ENCODE measurements around the gene DNAH12. TPM values are rescaled to one million over a fixed set of nuclear protein-coding genes. Genes with fewer than 3 reads are reported as not detected.

Gene DNAH12
- total and polyA plus RNA-seq, 2 experiments from 2014 or later: 0.11 to 0.54 TPM

DNA sequence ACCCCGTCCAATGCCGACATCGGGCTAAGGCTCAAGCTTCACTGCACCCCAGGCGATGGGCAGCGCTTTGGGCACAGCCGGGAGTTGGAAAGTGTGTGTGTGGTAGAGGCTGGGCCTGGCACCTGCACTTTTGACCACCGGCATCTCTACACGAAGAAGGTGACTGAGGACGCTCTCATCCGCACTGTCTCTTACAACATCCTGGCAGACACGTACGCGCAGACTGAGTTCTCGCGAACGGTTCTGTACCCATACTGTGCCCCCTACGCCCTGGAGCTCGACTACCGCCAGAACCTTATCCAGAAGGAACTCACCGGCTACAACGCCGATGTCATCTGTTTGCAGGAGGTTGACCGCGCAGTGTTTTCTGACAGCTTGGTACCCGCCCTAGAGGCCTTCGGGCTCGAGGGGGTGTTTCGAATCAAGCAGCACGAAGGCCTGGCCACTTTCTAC lies 13.0 kb upstream of the DNAH12 start:
- H3F3A ChIP-seq (ENCODE audit: insufficient read depth): peaks cover 26% of the 10 kb centered on the region
- peak overlapping the region; percentile 93 for H3K9ac ChIP-seq
- 4% methylated on average over 29 of the region's 29 CpGs for WGBS, 2 experiments (ENCODE audit: low coverage in 1 of 2, low lambda C conversion rate in 2 of 2, missing lambda C conversion rate in 2 of 2)
- peaks cover 61% of the 10 kb centered on the region for H3K79me2 ChIP-seq (ENCODE audit: insufficient read depth)
- H3K9me2 ChIP-seq (ENCODE audit: insufficient read depth): no peaks in the 10 kb centered on the region
- peak overlapping the region; percentile 87 for H3K27ac ChIP-seq
- TF ChIP-seq EZH2phosphoT487 (IDR thresholded peaks at IDR 0.05; ENCODE audit: insufficient read depth, low read depth): no peak
- no peak for TF ChIP-seq EZH2 (IDR thresholded peaks at IDR 0.05; ENCODE audit: insufficient read depth, poor library complexity, severe bottlenecking)
- H3K27me3 ChIP-seq (replicated peaks; ENCODE audit: insufficient read depth): no peaks in the 10 kb centered on the region
- H3K4me1 ChIP-seq (ENCODE audit: insufficient read depth): peaks cover 36% of the 10 kb centered on the region
- in situ Hi-C loops (cut with MboI): no loop called here
- DNase-seq: peak; percentile 79
- H3K4me3 ChIP-seq: peak overlapping the region; percentile 99
- H3K4me2 ChIP-seq (ENCODE audit: unreplicated experiment): peak overlapping the region; percentile 100
- H2AFZ ChIP-seq: peak overlapping the region; percentile 100
- no peaks in the 10 kb centered on the region for H3K9me3 ChIP-seq (ENCODE audit: low read depth)
- no peaks in the 10 kb centered on the region for H4K20me1 ChIP-seq (ENCODE audit: insufficient read depth)
- H3K36me3 ChIP-seq (ENCODE audit: low read depth): peaks cover 15% of the 10 kb centered on the region; the same call in 1 of the 2 replicates

DNA sequence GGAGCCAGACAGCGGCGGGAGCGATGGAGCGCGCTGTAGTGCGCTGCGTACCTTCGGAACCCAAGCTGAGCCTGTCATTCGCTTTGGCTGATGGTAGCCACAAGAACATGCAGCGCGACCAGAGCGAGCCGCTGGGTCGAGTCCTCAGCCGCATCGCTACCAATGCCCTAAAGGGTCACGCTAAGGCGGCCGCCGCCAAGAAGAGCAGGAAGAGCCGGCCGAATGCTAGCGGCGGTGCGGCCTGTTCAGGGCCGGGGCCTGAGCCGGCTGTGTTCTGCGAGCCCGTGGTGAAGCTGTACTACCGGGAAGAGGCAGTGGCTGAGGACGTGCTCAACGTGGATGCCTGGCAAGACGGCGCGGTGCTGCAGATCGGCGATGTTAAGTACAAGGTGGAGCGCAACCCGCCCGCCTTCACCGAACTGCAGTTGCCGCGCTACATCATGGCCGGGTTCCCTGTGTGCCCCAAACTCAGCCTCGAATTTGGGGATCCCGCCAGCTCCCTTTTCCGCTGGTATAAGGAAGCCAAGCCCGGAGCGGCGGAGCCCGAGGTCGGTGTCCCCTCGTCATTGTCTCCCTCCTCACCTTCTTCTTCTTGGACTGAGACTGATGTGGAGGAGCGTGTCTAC lies 12.4 kb upstream of the DNAH12 start:
- Histone ChIP-seq H3K9me2 (ENCODE audit: insufficient read depth) (no peaks in the 10 kb centered on the region), H3K4me1 (ENCODE audit: insufficient read depth) (peaks cover 31% of the 10 kb centered on the region), H3K36me3 (ENCODE audit: low read depth) (peaks cover 14% of the 10 kb centered on the region; the same call in 1 of the 2 replicates), H3K27ac (peak overlapping the region; percentile 87), H3K9ac (peak overlapping the region; percentile 93), H2AFZ (peak overlapping the region; percentile 100), H4K20me1 (ENCODE audit: insufficient read depth) (no peaks in the 10 kb centered on the region), H3F3A (ENCODE audit: insufficient read depth) (peaks cover 20% of the 10 kb centered on the region), H3K4me3 (peak overlapping the region; percentile 99), H3K27me3 (replicated peaks; ENCODE audit: insufficient read depth) (no peaks in the 10 kb centered on the region), H3K9me3 (ENCODE audit: low read depth) (no peaks in the 10 kb centered on the region), H3K79me2 (ENCODE audit: insufficient read depth) (peaks cover 56% of the 10 kb centered on the region), H3K4me2 (ENCODE audit: unreplicated experiment) (peak overlapping the region; percentile 100)
- in situ Hi-C loops (cut with MboI): no loop called here
- TF ChIP-seq EZH2phosphoT487 (IDR thresholded peaks at IDR 0.05; ENCODE audit: insufficient read depth, low read depth) (no peak), EZH2 (IDR thresholded peaks at IDR 0.05; ENCODE audit: insufficient read depth, poor library complexity, severe bottlenecking) (no peak)
- WGBS, 2 experiments (ENCODE audit: low coverage in 1 of 2, low lambda C conversion rate in 2 of 2, missing lambda C conversion rate in 2 of 2): 1% methylated on average over 53 to 54 of the region's 54 CpGs
- DNase-seq: peak; percentile 64

GRCh38 chr3:57555738-57556458 lies 11.8 kb upstream of the DNAH12 start, which contains the start of gene PDE12:
TSS of gene PDE12 (plus strand) at chr3:57556274. CDS start at chr3:57556380, 106 bp downstream.
- in situ Hi-C loops (cut with MboI): no loop called here
- Histone ChIP-seq H3K4me2 (ENCODE audit: unreplicated experiment) (peak within 1 kb of the TSS; percentile 100), H3K27me3 (replicated peaks; ENCODE audit: insufficient read depth) (no peaks in the 10 kb centered on the region), H3K4me3 (peak within 1 kb of the TSS; percentile 99), H3K27ac (peak within 1 kb of the TSS; percentile 87), H3K4me1 (ENCODE audit: insufficient read depth) (peaks cover 27% of the 10 kb centered on the region), H3K9me2 (ENCODE audit: insufficient read depth) (no peaks in the 10 kb centered on the region), H3F3A (ENCODE audit: insufficient read depth) (peaks cover 16% of the 10 kb centered on the region), H3K79me2 (ENCODE audit: insufficient read depth) (peaks cover 49% of the 10 kb centered on the region), H3K9ac (peak within 1 kb of the TSS; percentile 93), H3K9me3 (ENCODE audit: low read depth) (no peaks in the 10 kb centered on the region), H3K36me3 (ENCODE audit: low read depth) (peaks cover 11% of the 10 kb centered on the region; the same call in 1 of the 2 replicates), H4K20me1 (ENCODE audit: insufficient read depth) (no peaks in the 10 kb centered on the region), H2AFZ (peak within 1 kb of the TSS; percentile 100)
- DNase-seq: peak; percentile 96
- 1 to 2% methylated on average over 54 of the region's 54 CpGs for WGBS, 2 experiments (ENCODE audit: low coverage in 1 of 2, low lambda C conversion rate in 2 of 2, missing lambda C conversion rate in 2 of 2)
- TF ChIP-seq EZH2phosphoT487 (IDR thresholded peaks at IDR 0.05; ENCODE audit: insufficient read depth, low read depth) (no peak), EZH2 (IDR thresholded peaks at IDR 0.05; ENCODE audit: insufficient read depth, poor library complexity, severe bottlenecking) (no peak)

GRCh38 chr3:57555306-57555705 lies 11.2 kb upstream of the DNAH12 start:
- TF ChIP-seq EZH2phosphoT487 (IDR thresholded peaks at IDR 0.05; ENCODE audit: insufficient read depth, low read depth) (no peak), EZH2 (IDR thresholded peaks at IDR 0.05; ENCODE audit: insufficient read depth, poor library complexity, severe bottlenecking) (no peak)
- Histone ChIP-seq H3K4me2 (ENCODE audit: unreplicated experiment) (peak overlapping the region; percentile 100), H3K4me1 (ENCODE audit: insufficient read depth) (peaks cover 21% of the 10 kb centered on the region), H3K36me3 (ENCODE audit: low read depth) (peaks cover 5% of the 10 kb centered on the region; the same call in 1 of the 2 replicates), H3K9me3 (ENCODE audit: low read depth) (no peaks in the 10 kb centered on the region), H3K27ac (peak overlapping the region; percentile 87), H3K27me3 (replicated peaks; ENCODE audit: insufficient read depth) (no peaks in the 10 kb centered on the region), H2AFZ (peak overlapping the region; percentile 100), H3F3A (ENCODE audit: insufficient read depth) (peaks cover 12% of the 10 kb centered on the region; the same call in 1 of the 2 replicates), H3K4me3 (peak overlapping the region; percentile 99), H3K79me2 (ENCODE audit: insufficient read depth) (peaks cover 43% of the 10 kb centered on the region), H3K9ac (peak overlapping the region; percentile 93), H4K20me1 (ENCODE audit: insufficient read depth) (no peaks in the 10 kb centered on the region), H3K9me2 (ENCODE audit: insufficient read depth) (no peaks in the 10 kb centered on the region)
- 8 to 12% methylated on average over 8 of the region's 8 CpGs for WGBS, 2 experiments (ENCODE audit: low coverage in 1 of 2, low lambda C conversion rate in 2 of 2, missing lambda C conversion rate in 2 of 2)
- peak; percentile 31 for DNase-seq
- in situ Hi-C loops (cut with MboI): no loop called here
